HG03280 (cell line): ENCODE measurements around the gene DRAP1.
A peak's percentile ranks its signal among the peaks of the same experiment; 100 is the strongest.

Source experiments
- ATAC-seq: cut with Tn5 transposase; IDR thresholded peaks from one replicate; pipeline ENCODE4 v1.9.1; 2021; ENCODE audit warnings: mild to moderate bottlenecking, moderate library complexity; ENCODE audit not compliant: unreplicated experiment

Gene DRAP1

DNA sequence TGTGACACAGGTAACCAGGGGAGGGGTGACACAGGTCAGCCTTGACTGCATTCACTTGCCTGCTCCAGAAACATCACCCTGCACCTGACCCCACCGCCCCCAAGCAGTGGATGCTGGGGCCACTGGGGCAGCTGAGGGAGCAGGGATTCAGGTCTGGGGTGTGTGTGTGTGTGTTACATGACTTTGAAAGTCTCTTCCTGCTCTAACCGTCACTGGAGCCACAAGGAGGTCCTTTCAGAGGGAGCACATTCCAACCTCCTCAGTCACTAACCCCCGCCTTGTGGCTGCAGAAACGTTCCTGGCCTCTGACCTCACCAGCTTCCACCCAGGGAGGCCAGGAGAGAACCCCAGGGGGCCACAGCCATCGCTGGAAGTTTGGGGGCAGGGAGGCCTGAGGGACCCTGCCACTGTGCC is 16.2 kb upstream of the DRAP1 start:
- ATAC-seq = no peak

DNA sequence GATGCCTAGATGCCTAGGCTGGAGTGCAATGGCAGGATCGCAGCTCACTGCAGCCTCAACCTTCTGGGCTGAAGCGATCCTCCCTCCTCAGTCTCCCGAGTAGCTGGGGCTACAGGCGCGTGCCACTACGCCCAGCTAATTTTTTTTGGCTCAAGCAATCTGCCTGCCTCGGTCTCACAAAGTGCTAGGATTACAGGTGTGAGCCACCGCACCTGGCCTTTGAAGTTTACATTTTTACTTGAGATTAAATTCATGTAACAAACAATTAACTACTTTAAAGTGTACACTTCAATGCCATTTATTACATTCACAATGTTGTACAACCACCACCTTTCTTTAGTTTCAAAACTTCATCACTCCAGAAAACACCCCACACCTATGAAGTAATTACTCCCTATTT is 15.5 kb upstream of the DRAP1 start:
- no peak for ATAC-seq

DNA sequence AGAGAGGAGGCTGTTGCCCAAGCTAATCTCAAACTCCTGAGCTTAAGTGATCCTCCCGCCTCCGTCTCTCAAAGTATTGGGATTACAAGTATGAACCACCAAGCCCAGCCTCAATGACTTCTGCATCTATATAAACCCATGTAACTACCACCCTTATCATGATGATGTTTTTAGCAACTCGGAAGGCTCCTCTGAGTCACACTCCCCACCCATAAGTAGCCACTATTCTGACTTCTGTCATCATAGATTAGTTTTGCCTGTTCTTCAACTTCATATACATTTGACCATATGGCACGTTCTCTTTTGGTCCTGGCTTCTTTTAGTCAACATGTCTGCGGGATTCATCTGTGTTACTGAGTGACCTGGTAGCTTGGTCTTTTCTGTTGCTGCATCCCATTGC is 12.6 kb upstream of the DRAP1 start:
- ATAC-seq = no peak

DNA sequence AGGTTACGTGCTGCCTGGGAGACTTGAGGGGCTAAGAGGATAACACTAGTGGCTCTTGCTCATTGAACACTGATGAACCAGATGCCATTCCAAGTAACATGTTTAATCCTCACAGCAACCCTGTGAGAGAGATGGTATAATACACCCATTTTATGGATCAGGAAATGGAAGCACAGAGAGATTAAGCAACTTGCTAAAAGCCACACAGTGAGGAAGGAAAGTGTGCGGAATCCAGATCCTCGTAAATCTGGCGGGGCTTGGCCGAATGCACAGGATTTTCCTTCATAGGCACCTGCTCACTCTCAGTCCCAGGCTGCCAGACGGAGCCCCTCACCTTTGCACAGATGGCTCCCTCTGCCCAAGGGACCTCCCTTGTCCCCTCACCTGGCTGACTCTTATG is 11.3 kb upstream of the DRAP1 start:
- ATAC-seq = no peak

DNA sequence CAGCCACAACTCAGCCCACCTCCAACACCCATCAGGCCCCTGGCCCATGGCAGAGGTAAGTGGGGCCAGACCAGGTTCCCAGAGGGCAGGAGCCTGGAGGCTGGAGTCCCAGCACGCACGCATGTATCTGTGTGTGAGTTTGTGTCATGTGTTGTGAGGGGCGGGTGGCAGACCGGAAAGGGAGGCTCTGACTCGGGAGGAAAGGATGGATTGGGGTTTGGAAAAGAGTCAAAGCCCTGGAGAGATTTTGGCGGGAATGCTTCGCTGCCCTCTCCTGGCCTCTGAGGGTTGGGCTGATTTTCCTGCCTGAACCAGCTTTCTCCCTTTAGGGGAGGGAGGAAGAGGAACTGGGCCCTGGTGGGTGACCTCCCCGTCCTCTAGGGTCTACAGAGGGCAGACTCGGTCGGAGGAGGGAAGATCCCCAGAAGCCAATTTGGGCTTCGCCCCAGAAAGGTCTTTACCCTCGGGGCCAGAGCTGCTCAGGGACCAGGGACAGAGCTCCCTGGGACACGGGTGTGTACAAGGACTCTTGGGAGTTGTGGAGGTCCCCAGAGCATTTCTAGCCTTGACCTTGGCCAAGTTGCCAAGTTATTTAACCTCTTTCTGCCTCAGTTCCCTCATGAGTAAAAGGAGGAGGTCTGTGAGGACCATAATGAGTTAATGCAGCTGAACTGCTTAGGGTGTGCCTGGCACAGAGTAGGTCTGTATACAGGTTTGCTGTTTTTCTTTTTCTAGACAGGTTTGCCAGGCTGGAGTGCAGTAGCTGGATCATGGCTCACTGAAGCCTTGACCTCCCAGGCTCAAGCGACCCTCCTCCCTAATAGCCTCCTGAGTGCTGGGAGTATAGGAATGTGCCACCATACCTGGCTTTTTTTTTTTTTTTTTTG is 7.3 kb upstream of the DRAP1 start:
- no peak for ATAC-seq

DNA sequence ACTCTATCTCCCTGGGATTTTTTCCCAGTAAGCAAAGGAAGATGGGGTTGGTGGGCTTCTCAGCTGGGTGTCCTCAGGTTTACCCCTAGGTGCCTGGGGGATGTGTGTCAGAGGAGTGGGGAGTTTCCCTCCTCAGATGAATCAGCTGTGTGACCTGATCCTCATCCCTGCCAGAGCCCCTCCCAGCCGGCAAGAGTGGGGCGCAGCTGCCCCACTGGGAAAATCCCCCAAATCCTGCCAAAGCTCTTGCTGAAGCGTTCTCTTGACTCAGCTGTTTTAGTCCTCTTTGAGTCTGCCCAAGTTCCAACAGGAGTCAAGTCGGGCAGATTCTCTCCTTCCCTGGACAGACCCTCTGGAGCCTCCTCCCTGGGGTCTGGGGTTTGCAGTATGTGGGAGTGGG is 6.4 kb upstream of the DRAP1 start:
- ATAC-seq = no peak

DNA sequence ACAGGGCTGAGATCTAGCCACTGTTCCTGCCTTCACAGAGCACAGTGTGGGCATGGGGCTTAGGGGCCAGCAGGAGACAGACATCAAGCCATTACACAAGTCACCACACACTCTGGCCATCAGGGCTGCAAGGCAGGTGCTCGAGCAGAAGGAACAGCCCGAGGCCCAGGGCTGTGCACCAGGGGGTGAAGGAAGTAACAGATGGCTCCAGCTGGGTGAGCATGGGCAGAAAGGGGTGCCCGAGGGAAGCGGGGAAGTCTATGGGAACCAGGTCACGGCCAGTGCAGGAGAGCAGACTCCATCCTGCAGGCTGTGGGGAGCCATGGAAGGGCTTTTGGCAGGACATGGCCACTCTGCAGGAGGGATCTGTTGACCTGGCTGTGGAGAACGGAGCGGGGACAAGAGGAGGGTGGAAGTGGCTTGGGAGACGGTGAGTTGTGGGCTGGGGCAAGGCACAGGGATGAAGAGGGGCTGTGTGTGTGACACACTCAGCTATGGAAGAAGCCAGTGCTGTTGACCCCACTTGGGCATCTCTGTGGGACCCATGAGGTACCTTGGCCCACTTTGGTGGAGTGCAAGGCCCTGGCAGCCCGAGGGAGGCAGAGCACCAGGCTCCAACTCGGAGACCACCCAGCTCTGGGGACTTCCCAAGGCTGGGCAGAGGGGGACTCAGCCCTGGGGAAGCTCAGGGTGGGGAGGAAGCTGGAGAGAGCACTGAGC is 4.0 kb upstream of the DRAP1 start:
- no peak for ATAC-seq

DNA sequence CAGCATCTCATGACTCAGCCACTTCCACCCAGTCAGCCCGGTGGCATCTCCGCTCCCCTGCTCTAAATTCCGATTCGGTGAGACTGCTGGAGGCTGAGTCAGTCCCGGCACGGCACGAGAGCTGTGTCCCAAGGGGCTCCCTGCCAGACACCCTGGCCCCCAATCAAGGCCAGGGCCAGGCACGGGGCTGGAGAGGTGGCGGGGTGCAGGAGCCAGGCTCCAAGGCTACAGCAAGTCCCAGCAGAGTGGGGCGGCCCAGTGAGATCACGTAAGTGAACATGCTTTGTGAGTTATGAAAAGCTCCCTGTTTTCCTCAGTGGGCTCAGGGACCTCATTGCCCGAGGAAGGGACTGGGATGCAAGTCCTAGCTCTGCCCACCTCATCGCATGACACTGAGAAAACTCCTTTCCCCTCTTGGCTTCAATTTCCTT is 3.4 kb upstream of the DRAP1 start:
- ATAC-seq = no peak

DNA sequence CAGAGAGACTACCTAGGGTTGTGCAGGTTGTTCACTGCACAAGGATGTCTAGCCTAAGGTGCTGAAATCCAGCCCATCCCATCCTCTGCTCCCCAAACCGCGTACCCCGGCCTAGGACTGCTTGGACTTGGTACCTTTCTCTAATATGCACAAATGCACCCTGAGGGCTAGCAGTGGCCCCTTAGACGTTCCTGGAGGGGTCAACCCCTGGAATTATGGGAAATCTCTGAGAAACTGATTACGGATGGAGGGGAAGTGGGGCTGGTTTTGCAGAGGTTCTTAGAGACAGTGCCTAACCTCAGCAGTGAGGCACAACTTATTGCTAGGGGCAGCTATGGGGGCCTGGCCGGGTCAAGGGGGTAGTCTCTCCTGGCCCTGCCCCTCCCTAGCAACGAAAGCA is 2.8 kb upstream of the DRAP1 start:
- ATAC-seq = no peak

DNA sequence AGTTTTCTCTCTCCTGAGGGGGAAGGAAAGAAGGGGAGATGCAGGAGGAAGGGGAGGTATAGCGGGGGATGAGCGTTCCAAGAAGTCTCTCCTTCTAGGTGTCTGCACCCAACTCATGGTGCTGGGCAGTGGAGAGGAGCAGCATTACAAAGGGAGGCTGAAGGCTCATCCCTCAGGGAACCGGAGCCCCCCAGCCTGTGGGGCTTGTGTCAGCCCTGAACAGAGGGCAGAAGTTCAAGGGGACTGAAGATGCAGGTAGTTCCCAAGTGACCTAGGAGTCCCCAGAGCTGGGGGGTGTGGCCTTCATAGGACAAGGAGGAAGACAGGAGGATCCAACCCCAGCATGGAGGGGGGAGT is 2.2 kb upstream of the DRAP1 start:
- no peak for ATAC-seq

DNA sequence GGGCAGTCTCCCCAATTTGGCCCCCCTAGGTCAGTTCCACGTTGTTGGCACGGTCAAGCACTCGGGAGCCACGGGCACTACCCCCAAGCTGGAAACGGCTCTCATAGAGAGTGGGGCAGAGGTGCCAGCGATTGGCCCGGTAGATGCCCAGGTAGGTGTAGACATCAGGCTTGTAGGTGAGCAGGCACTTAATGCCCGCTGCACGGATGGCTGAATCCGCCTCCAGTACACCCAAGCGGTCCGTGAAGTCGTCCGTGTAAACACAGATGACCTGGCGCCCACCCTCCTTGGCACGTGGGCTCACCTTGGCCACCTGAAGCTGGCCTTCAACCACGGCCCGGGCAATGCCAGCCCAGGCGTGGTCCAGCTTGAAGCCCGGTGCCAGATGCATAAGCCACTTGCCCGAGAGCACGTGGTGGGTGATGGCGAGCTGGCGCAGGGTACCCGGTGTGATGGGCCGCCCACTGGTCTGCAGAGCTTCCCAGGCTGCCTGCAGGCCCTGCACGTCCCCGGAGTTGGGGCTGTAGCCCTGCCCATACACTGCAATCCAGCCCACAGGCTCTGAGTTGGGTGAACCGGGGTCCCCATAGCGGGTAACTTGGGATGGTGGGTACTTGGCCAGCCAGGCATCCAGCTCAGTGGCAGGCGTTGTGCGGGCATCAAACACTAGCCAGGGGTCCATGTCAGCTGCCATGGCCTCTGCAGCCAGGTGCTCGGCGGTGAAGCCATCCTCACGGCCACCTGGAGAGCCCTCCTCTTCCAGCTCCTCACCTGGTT is 1.6 kb upstream of the DRAP1 start:
- ATAC-seq = no peak

DNA sequence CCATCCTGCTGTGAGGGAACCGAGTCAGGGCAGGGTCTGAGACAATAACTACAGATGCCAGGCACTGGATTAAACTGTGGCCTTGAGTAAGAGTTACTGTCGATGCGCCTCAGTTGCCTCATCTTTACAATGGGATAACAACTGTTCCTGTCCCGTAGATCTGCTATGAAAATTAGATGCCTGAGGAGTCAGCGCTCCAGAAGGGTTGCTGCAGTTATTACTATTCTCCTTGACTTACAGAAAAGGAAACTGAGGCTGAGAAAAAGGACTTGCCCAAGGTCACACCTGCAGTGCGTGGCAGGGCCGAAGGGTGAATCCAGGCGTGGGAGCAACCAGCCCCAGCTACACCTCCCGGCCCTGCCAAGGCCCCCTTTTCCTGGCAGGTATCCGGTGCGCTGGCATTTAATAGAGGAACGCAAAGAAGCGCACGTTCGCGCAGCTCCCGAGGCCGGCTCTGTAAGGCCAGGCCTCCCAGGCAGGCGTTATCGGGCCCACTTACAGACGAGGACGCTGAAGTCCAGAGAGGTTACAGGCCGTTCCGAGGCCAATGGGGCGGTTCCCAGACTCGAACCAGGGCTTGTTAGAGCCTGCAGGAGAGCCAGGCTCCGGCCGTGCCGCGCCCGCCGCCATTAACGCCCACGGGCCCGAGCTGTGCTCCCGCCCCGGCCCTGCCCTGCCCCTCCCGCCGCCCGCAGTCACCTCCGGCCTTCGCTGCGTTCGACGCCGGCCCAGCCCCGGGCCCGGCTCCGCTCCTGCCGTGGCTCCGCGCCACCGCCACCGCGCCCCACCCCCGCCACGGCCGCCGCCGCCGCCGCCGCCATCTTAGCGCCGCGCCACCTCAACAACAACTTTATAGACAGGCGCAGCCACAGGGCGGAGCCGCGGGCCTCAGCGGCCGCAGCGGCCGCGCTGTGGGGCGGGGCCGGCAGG is 750 bp upstream of the DRAP1 start, which contains the start of gene C11orf68:
C11orf68 (minus strand) TSS at position 852 of the 930 bp plus-strand sequence; CDS start at position 821, 31 bp downstream.
- peak; percentile 49 for ATAC-seq

DNA sequence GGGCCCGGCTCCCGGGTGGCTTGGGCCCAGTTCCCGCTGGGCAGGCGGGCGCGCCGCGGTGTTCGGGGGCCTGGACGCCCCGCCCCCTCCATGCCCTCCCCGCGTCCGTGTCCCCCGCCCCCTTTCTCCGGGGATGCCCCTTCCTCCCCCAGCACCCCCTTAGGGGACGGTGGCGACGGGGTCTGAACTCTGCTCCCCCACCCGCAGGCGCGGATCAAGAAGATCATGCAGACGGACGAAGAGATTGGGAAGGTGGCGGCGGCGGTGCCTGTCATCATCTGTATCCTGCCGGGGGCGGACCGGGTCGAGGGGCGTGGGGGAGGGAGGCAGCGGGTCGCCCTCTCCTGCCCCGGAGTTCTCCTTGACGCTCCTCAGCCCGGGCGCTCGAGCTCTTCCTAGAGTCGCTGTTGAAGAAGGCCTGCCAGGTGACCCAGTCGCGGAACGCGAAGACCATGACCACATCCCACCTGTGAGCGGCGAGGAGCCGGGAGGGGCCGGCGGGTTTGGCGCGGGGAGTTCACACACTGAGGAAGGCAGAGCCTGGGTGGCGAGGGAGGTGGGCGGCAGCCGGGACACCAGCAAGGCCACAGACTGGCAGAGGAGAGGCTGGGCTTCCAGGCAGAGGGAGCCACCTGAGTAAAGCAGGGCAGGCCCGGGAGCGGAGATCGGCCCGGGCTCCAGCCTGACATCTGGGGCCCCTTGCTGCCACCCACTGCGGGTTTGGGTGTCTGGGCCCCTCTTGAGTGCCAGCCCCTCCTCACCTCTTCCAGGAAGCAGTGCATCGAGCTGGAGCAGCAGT is 546 bp downstream of the DRAP1 start:
- peak; percentile 40 for ATAC-seq

DNA sequence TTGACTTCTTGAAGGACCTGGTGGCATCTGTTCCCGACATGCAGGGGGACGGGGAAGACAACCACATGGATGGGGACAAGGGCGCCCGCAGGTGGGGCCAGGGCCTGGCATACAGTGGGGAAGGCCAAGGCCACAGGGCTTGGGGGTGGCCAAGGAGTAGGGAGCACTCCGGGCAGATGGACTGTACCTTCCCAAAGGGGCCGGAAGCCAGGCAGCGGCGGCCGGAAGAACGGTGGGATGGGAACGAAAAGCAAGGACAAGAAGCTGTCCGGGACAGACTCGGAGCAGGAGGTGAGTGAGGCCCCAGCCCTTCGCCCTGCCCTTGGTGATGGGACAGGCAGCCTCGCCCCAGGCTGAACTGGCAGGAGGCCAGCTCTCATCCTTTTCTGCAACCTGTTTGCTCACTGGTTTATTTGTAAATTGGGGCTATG is 1.2 kb downstream of the DRAP1 start:
- no peak for ATAC-seq

DNA sequence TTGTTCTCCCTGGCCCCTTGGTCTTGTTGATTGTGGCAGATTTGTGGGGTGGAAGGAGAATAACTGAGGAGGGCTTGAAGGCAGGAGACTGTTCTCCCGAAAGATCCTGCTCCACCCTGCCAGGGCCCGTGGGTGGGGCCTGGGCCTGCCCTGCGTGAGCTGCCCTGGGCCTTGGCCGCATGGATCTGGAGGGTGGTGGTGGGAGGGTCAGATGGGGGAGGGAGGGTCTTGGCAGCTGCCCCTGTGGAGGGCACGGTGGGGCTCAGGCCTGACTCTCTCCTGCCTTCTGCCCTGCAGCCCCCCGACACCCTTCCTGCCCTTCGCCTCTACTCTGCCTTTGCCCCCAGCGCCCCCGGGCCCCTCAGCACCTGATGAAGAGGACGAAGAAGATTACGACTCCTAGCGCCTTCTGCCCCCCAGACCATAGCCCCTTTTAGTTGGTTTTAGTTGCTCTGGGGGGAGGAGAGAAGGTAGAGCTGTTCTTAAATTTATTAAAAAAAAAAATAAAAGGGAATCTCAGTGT is 1.9 kb downstream of the DRAP1 start:
- no peak for ATAC-seq

DNA sequence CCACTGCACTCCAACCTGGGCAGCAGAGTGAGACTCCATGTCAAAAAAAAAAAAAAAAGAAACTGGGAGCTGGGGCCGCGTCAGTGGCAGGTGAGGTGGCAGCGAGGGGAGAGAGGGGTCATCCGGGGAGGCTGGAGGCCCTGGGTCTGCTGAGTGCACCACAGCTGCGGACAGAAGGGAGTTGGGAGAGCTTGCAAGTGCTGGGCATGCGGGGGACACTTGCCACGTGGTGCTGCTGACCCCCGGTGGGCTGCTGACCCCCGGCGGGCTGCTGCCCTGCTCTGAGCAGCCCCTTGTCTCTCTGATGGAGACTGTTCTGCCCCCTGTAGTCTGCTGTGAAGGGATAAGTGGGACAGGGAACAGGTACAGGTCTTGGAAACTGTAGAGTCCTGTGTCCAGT is 2.6 kb downstream of the DRAP1 start:
- no peak for ATAC-seq

DNA sequence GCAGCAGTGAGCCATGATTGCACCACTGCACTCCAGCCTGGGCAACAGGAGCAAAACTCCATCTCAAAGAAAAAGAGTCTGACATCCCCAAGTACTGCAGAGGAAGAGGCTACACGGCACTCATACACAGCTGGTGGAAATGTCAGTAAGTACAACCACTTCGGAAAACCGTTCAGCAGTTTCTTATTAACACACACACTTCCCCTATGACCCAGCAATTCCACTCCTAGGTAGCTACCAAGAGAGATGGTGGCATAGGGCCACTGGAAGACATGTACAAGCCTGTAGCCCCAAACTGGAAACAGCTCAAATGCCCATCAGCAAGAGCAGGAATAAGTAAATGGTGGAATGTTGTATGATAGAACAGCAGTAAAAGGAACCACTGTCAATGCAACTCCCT is 3.3 kb downstream of the DRAP1 start:
- no peak for ATAC-seq

DNA sequence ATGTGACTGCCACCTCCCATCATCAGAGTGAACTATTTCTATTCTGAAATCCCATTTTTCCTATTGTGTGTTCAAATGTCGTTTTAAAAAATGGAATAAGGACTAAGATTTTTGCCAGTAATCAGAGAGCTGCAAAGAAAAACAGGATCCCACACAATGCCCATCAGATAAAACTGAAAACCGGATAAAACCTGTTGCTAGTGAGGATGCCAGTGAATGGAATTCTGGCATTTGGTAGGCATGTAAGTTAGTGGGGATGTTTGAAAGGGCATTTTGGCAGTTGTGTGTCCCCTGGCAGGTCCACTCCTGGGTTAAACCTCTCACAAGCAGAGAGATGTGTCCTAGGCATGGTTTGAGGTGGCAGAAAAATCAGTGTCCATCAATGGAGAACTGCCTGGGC is 6.2 kb downstream of the DRAP1 start:
- ATAC-seq = no peak

DNA sequence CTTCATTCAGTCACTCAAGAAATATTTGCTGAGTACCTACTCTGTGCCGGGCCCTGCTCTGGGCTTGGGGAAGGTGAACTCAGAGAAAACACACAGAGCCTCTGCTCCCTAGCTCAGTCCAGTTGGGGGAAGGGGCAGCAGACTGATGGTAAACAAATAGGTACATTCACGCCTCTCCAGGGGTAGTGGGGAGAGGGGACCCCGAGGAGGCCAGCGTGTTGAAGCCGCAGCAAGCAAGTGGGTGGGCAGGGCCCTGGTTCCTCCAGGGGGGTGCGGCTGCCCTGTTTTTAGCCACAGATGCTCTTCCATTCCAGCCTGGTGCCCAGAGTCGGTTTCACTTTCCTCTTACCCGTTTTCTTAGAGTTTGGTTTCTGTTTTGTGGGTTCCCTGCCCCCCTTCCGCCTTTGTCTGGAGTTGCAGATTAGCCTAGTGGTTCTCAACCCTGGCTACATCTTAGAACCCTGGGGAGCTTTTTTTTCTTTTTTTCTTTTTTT is 8.7 kb downstream of the DRAP1 start:
- ATAC-seq = peak; percentile 78
